GM23248 (cell line): ENCODE measurements around the gene DTNB. TPM values are rescaled to one million over a fixed set of nuclear protein-coding genes. Genes with fewer than 3 reads are reported as not detected.

Experiments
- DNase-seq: peaks from one replicate; pipeline ENCODE4 v3.0.0-alpha.2; 2015
- H2AFZ ChIP-seq: fragments of 200-600 bp; sonication (generic); 2 replicates; pipeline ENCODE4 v1.6.1; 2016; ENCODE audit warnings: antibody characterized with exemption
- H3F3A ChIP-seq: fragments of 200-600 bp; sonication (generic); 2 replicates; pipeline ENCODE4 v1.6.1; 2016; ENCODE audit warnings: mild to moderate bottlenecking, antibody characterized with exemption, mixed run types; ENCODE audit not compliant: insufficient read depth
- H3K27ac ChIP-seq: fragments of 200-600 bp; sonication (generic); 2 replicates; pipeline ENCODE4 v1.5.1; 2016; ENCODE audit warnings: mild to moderate bottlenecking
- H3K27me3 ChIP-seq: fragments of 200-600 bp; sonication (generic); replicated peaks from 2 replicates; pipeline ENCODE4 v1.6.1; 2016; ENCODE audit warnings: mild to moderate bottlenecking; ENCODE audit not compliant: insufficient read depth
- H3K36me3 ChIP-seq: fragments of 200-600 bp; sonication (generic); 2 replicates; pipeline ENCODE4 v1.6.1; 2016; ENCODE audit warnings: low read depth, mild to moderate bottlenecking
- H3K4me1 ChIP-seq: fragments of 200-600 bp; sonication (generic); 2 replicates; pipeline ENCODE4 v1.6.1; 2016; ENCODE audit warnings: mild to moderate bottlenecking; ENCODE audit not compliant: insufficient read depth
- H3K4me2 ChIP-seq: fragments of 200-600 bp; sonication (generic); one replicate; pipeline ENCODE4 v1.6.1; 2016; ENCODE audit warnings: mild to moderate bottlenecking; ENCODE audit not compliant: unreplicated experiment
- H3K4me3 ChIP-seq: fragments of 200-600 bp; sonication (generic); 2 replicates; pipeline ENCODE4 v1.5.1; 2016; ENCODE audit warnings: mild to moderate bottlenecking
- H3K79me2 ChIP-seq: fragments of 200-600 bp; sonication (generic); 2 replicates; pipeline ENCODE4 v1.6.1; 2016; ENCODE audit warnings: mild to moderate bottlenecking; ENCODE audit not compliant: insufficient read depth
- H3K9ac ChIP-seq: fragments of 200-600 bp; sonication (generic); 2 replicates; pipeline ENCODE4 v1.6.1; 2016; ENCODE audit warnings: mild to moderate bottlenecking
- H3K9me2 ChIP-seq: fragments of 200-600 bp; sonication (generic); 2 replicates; pipeline ENCODE4 v1.6.1; 2016; ENCODE audit warnings: mixed run types, mild to moderate bottlenecking, moderate library complexity; ENCODE audit not compliant: insufficient read depth
- H3K9me3 ChIP-seq: fragments of 200-600 bp; sonication (generic); one replicate; pipeline ENCODE4 v1.6.1; 2017; ENCODE audit warnings: low read depth
- H4K20me1 ChIP-seq: fragments of 200-600 bp; sonication (generic); 2 replicates; pipeline ENCODE4 v1.6.0; 2016; ENCODE audit not compliant: insufficient read depth
- EZH2 ChIP-seq: fragments of 200-600 bp; sonication (generic); IDR thresholded peaks from 2 replicates; pipeline ENCODE4 v1.6.1; 2018; ENCODE audit warnings: antibody characterized with exemption, mild to moderate bottlenecking; ENCODE audit not compliant: insufficient read depth, poor library complexity, severe bottlenecking
- EZH2phosphoT487 ChIP-seq: fragments of 200-600 bp; sonication (generic); IDR thresholded peaks from 2 replicates; pipeline ENCODE4 v1.6.1; 2018; ENCODE audit warnings: antibody characterized with exemption, moderate library complexity, mild to moderate bottlenecking, low read depth; ENCODE audit not compliant: insufficient read depth
- WGBS, 2 experiments: methylation state at CpG; one replicate each; pipeline ENCODE4 v1.1.6; 2015 to 2017; ENCODE audit warnings: low lambda C conversion rate in 2 of 2, low coverage in 1 of 2; ENCODE audit errors: missing lambda C conversion rate in 2 of 2; 5-methylcytosine and 5-hydroxymethylcytosine counted together
- in situ Hi-C: fragments of 300-500 bp; cut with MboI; formaldehyde crosslinking; loops from 2 replicates; pipeline ENCODE4 v1.15.0; 2020
- polyA plus RNA-seq: library from polyadenylated mRNA; unstranded; fragments of >200 nt; fragmentation: Nextera tagmentation; extraction: Ambion mirVana; gene quantifications from 2 replicates; pipeline ENCODE4 v1.2.1, GENCODE V29; 2016
- total RNA-seq: library from RNA; depleted of rRNA; stranded (reverse); fragments of >200 nt; shearing (Covaris generic); gene quantifications from 2 replicates; pipeline ENCODE4 v1.2.3, GENCODE V29; 2014

The DTNB gene
- total and polyA plus RNA-seq, 2 experiments from 2014 or later = 1.1 to 4.0 TPM

DNA sequence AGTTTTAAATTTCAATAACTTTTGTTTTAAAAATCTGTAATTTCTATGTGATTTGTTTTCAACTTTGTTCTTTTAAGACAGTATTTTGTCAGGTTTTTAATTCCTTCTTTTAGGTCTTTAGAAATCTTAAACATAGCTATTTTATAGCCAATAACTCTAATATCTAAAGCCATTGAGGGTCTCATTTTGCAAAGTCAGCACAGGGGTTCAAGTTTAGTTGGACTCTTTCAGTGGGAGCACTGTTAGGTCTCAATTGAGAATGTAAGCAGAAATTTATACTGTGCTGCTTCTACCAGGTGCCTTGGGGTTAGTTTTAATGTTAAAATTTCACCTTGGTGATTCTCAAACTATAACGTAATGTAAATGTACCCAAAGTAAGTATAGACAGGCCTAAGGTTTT, 226.4 kb downstream of the DTNB start:
- H3K9me3 ChIP-seq = no peaks in the 10 kb centered on the region
- H3K27ac ChIP-seq = no peak overlapping the region
- no peak for DNase-seq
- in situ Hi-C loops = no loop called here
- H2AFZ ChIP-seq = no peak overlapping the region
- no peaks in the 10 kb centered on the region for H3K27me3 ChIP-seq
- WGBS, 2 experiments = 85 to 89% methylated on average over 1 of the region's 1 CpG
- no peak overlapping the region for H3K9ac ChIP-seq
- no peaks in the 10 kb centered on the region for H3K9me2 ChIP-seq
- H3K4me2 ChIP-seq = no peak overlapping the region
- H3F3A ChIP-seq = no peaks in the 10 kb centered on the region
- no peaks in the 10 kb centered on the region for H3K36me3 ChIP-seq
- TF ChIP-seq EZH2 = no peak
- no peak for TF ChIP-seq EZH2phosphoT487
- no peaks in the 10 kb centered on the region for H4K20me1 ChIP-seq
- H3K4me3 ChIP-seq = no peak overlapping the region
- H3K79me2 ChIP-seq = no peaks in the 10 kb centered on the region
- no peaks in the 10 kb centered on the region for H3K4me1 ChIP-seq

DNA sequence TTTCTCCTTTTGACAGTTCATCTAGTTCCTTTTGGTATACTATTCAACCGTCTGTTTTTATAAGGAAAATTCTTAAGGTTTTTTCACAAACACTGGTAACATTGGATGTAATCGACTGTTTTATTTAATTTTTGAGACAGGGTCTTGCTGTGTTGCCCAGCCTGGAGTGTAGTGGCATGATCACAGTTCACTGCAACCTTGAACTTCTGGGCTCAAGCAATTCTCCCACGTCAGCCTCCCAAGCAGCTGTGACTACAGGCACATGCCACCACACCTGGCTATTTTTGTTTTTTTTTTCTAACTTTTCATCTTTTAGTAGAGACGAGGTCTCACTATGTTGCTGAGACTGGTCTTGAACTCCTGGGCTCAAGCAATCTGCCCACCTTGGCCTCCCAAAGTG, 227.3 kb downstream of the DTNB start:
- H3K9ac ChIP-seq = no peak overlapping the region
- H3K9me2 ChIP-seq = no peaks in the 10 kb centered on the region
- H3K36me3 ChIP-seq = no peaks in the 10 kb centered on the region
- no peaks in the 10 kb centered on the region for H3K79me2 ChIP-seq
- TF ChIP-seq EZH2 = no peak
- no peak for TF ChIP-seq EZH2phosphoT487
- no peaks in the 10 kb centered on the region for H3F3A ChIP-seq
- whole genome bisulfite sequencing, 2 experiments = 75 to 78% methylated on average over 4 of the region's 4 CpGs
- H3K4me3 ChIP-seq = no peak overlapping the region
- no peaks in the 10 kb centered on the region for H3K9me3 ChIP-seq
- in situ Hi-C loops = no loop called here
- no peak overlapping the region for H3K4me2 ChIP-seq
- H2AFZ ChIP-seq = no peak overlapping the region
- H3K27ac ChIP-seq = no peak overlapping the region
- H3K4me1 ChIP-seq = no peaks in the 10 kb centered on the region
- no peaks in the 10 kb centered on the region for H4K20me1 ChIP-seq
- no peak for DNase-seq
- H3K27me3 ChIP-seq = no peaks in the 10 kb centered on the region

DNA sequence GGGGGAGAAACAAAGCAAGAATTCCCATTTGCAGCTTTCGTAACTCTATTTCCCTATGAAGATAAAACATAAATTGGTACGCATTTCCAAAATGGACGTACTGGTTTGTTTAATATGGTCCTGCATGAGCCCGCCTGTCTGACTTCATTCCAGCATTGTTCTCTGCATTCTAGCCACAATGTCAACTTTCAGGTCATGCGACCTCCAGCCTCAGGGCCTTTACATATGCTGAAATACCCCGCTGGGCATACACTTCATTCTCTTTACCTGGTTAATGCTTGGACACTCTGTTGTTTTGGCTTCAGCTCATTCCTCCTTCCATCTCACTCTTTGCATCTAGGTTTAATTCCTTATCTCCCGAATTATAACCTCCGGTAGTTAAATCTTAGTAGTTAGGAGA, 227.9 kb downstream of the DTNB start:
- H3K36me3 ChIP-seq = no peaks in the 10 kb centered on the region
- no peaks in the 10 kb centered on the region for H3K9me3 ChIP-seq
- no peak overlapping the region for H3K27ac ChIP-seq
- 79 to 80% methylated on average over 8 of the region's 8 CpGs for WGBS, 2 experiments
- H3K9ac ChIP-seq = no peak overlapping the region
- TF ChIP-seq EZH2phosphoT487 = no peak
- TF ChIP-seq EZH2 = no peak
- no peak overlapping the region for H2AFZ ChIP-seq
- H3K27me3 ChIP-seq = no peaks in the 10 kb centered on the region
- H3K79me2 ChIP-seq = no peaks in the 10 kb centered on the region
- no peaks in the 10 kb centered on the region for H3K9me2 ChIP-seq
- no peaks in the 10 kb centered on the region for H3K4me1 ChIP-seq
- no peak for DNase-seq
- no peak overlapping the region for H3K4me2 ChIP-seq
- in situ Hi-C loops = no loop called here
- H4K20me1 ChIP-seq = no peaks in the 10 kb centered on the region
- no peaks in the 10 kb centered on the region for H3F3A ChIP-seq
- H3K4me3 ChIP-seq = no peak overlapping the region

DNA sequence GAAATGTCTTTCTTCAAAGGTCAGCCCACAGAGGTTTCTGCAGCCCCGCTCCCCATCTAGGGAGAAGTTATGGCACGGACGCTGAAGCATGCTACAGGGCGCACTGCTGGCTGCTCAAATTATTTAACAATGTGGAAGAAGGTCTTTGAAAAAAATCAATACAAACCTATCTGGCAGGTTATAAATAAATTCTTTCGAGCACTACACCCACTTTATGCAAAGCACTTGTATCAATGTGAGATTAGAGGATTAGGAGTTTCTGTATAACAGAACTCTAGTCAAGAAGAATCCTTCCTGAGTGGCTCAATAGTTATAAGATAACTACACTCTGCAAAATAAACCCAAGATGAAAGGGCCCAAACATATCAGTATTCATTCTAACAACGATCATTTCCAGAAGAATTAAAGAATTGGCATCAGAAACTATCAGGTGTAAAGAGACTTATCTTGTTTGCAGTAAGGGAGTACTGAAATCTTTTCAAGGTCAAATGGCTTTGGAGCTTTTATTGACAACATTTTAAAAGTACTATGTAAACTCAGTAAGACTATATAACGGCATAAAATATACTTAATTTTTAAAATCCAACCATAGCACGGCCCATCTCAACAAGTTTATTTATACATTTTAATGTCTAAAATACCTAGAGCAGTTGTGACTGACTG, 228.6 kb downstream of the DTNB start:
- no peaks in the 10 kb centered on the region for H3K4me1 ChIP-seq

More for the DNA sequence above, 228.6 kb downstream of the DTNB start:
- H3K9ac ChIP-seq = no peak overlapping the region
- in situ Hi-C loops = no loop called here
- TF ChIP-seq EZH2phosphoT487 = no peak
- TF ChIP-seq EZH2 = no peak
- no peak overlapping the region for H3K27ac ChIP-seq
- 88 to 90% methylated on average over 8 of the region's 8 CpGs for WGBS, 2 experiments
- H3F3A ChIP-seq = no peaks in the 10 kb centered on the region
- H3K9me2 ChIP-seq = no peaks in the 10 kb centered on the region
- H2AFZ ChIP-seq = no peak overlapping the region
- no peaks in the 10 kb centered on the region for H3K9me3 ChIP-seq
- DNase-seq = no peak
- no peak overlapping the region for H3K4me2 ChIP-seq
- H4K20me1 ChIP-seq = no peaks in the 10 kb centered on the region
- H3K79me2 ChIP-seq = no peaks in the 10 kb centered on the region
- H3K27me3 ChIP-seq = no peaks in the 10 kb centered on the region
- no peak overlapping the region for H3K4me3 ChIP-seq
- H3K36me3 ChIP-seq = no peaks in the 10 kb centered on the region
